IMR-90 (cell line): ENCODE results near the gene SLC27A4. TPM values are rescaled to one million over a fixed set of nuclear protein-coding genes. Genes with fewer than 3 reads are reported as not detected.

Experiments
- ATAC-seq: fragments of 200-7000 bp; cut with Tn5 transposase; 2 replicates; pipeline ENCODE4 v1.9.1; 2020; ENCODE audit warnings: low read depth, mild to moderate bottlenecking, moderate library complexity
- BruUV-seq: library from RNA; stranded (reverse); fragments of 400-500 nt; replicated peaks from 2 replicates; lab custom pipeline; 2021; lab: Mats Ljungman, UMichigan
- CTCF ChIA-PET: fragments of 300-600 bp; formaldehyde crosslinking; extraction: SDS; loops from one replicate; lab custom pipeline; 2021; ENCODE audit warnings: antibody characterized with exemption; lab: Yijun Ruan, JAX
- POLR2A ChIA-PET: fragments of 300-600 bp; sonication (Branson Sonifier 250); formaldehyde crosslinking; loops from one replicate; lab custom pipeline; 2022; ENCODE audit warnings: antibody characterized with exemption; ENCODE audit not compliant: unreplicated experiment; lab: Charles Lee
- DNase-seq: peaks from one replicate; pipeline ENCODE4 v3.0.0; 2013
- H2AFZ ChIP-seq: replicated peaks from 2 replicates; pipeline ENCODE3; 2013; ENCODE audit warnings: low read length, mild to moderate bottlenecking; ENCODE audit not compliant: poor library complexity
- H2AK5ac ChIP-seq: 2 replicates; pipeline ENCODE4 v1.6.1; 2013; ENCODE audit warnings: low read depth, low read length, inconsistent platforms
- H2AK9ac ChIP-seq: replicated peaks from 2 replicates; pipeline ENCODE3; 2013; ENCODE audit warnings: mild to moderate bottlenecking, low read depth, low read length, moderate library complexity; ENCODE audit not compliant: poor library complexity
- H2BK120ac ChIP-seq: 2 replicates; pipeline ENCODE4 v1.6.1; 2013; ENCODE audit warnings: low read depth, low read length, inconsistent platforms
- H2BK15ac ChIP-seq: 3 replicates; pipeline ENCODE4 v1.6.1; 2013; ENCODE audit warnings: low read depth, low read length, inconsistent platforms
- H2BK20ac ChIP-seq: 2 replicates; pipeline ENCODE4 v1.6.1; 2013; ENCODE audit warnings: low read depth, mild to moderate bottlenecking, inconsistent platforms, low read length, moderate library complexity
- H2BK5ac ChIP-seq: 2 replicates; pipeline ENCODE4 v1.6.1; 2013; ENCODE audit warnings: mild to moderate bottlenecking, low read depth, low read length, inconsistent platforms; ENCODE audit not compliant: poor library complexity, severe bottlenecking
- H3K14ac ChIP-seq: replicated peaks from 2 replicates; pipeline ENCODE4 v1.6.1; 2013; ENCODE audit warnings: low read depth, low read length, inconsistent platforms
- H3K18ac ChIP-seq: 2 replicates; pipeline ENCODE4 v1.6.1; 2013; ENCODE audit warnings: low read depth, low read length, control low read depth
- H3K23ac ChIP-seq: 2 replicates; pipeline ENCODE4 v1.6.1; 2013; ENCODE audit warnings: low read depth, low read length, inconsistent platforms
- H3K27ac ChIP-seq: 2 replicates; pipeline ENCODE4 v1.5.1; 2013; ENCODE audit warnings: mild to moderate bottlenecking, control low read depth, low read length; ENCODE audit not compliant: insufficient read depth
- H3K27me3 ChIP-seq: 2 replicates; pipeline ENCODE4 v1.6.1; 2013; ENCODE audit warnings: low read length; ENCODE audit not compliant: control insufficient read depth, insufficient read depth
- H3K36me3 ChIP-seq: 2 replicates; pipeline ENCODE4 v1.6.1; 2013; ENCODE audit warnings: low read length, mixed read lengths; ENCODE audit not compliant: control insufficient read depth, insufficient read depth
- H3K4ac ChIP-seq: 2 replicates; pipeline ENCODE4 v1.6.1; 2013; ENCODE audit warnings: low read depth, low read length, inconsistent platforms
- H3K4me1 ChIP-seq: 2 replicates; pipeline ENCODE4 v1.6.1; 2013; ENCODE audit warnings: low read length, mixed read lengths; ENCODE audit not compliant: control insufficient read depth, insufficient read depth
- H3K4me2 ChIP-seq: 2 replicates; pipeline ENCODE4 v1.6.1; 2013; ENCODE audit warnings: low read depth, mild to moderate bottlenecking, control low read depth, low read length, moderate library complexity
- H3K4me3 ChIP-seq: 2 replicates; pipeline ENCODE4 v1.5.1; 2013; ENCODE audit warnings: low read depth, mild to moderate bottlenecking, control low read depth, low read length, moderate library complexity; ENCODE audit not compliant: insufficient read depth
- H3K56ac ChIP-seq: 2 replicates; pipeline ENCODE4 v1.6.1; 2013; ENCODE audit warnings: low read length, inconsistent platforms; ENCODE audit not compliant: insufficient read depth; ENCODE audit errors: extremely low read depth
- H3K79me1 ChIP-seq, 2 experiments: 2 replicates each; pipeline ENCODE4 v1.6.1; 2013; ENCODE audit warnings: low read length in 2 of 2, inconsistent platforms in 1 of 2, low read depth in 1 of 2
- H3K9ac ChIP-seq: 2 replicates; pipeline ENCODE4 v1.6.1; 2013; ENCODE audit warnings: low read depth, low read length, control low read depth
- H3K9me1 ChIP-seq: 2 replicates; pipeline ENCODE4 v1.6.1; 2013; ENCODE audit warnings: low read length, inconsistent platforms; ENCODE audit not compliant: insufficient read depth
- H3K9me3 ChIP-seq: 2 replicates; pipeline ENCODE4 v1.6.1; 2013; ENCODE audit warnings: low read length; ENCODE audit not compliant: control insufficient read depth, insufficient read depth
- H4K20me1 ChIP-seq: 2 replicates; pipeline ENCODE4 v1.6.1; 2013; ENCODE audit warnings: low read length, inconsistent platforms; ENCODE audit not compliant: insufficient read depth
- H4K5ac ChIP-seq: 2 replicates; pipeline ENCODE4 v1.6.1; 2013; ENCODE audit warnings: mild to moderate bottlenecking, low read depth, low read length, control low read depth
- H4K8ac ChIP-seq, 2 experiments: 2 replicates each; pipeline ENCODE4 v1.6.1; 2013; ENCODE audit warnings: low read depth in 2 of 2, low read length in 2 of 2, control low read depth in 1 of 2, inconsistent platforms in 1 of 2
- H4K91ac ChIP-seq: 2 replicates; pipeline ENCODE4 v1.6.1; 2013; ENCODE audit warnings: low read depth, low read length, inconsistent platforms; ENCODE audit not compliant: insufficient read depth
- CEBPB ChIP-seq: IDR thresholded peaks from 2 replicates; pipeline ENCODE4 v1.6.1; 2012; ENCODE audit warnings: low read depth, low read length, improper control_type of control experiment
- CTCF ChIP-seq: conservative IDR thresholded peaks from 2 replicates; pipeline ENCODE4 v1.5.1; 2012; ENCODE audit warnings: mild to moderate bottlenecking, low read depth, low read length, improper control_type of control experiment
- MAFK ChIP-seq: IDR thresholded peaks from 2 replicates; pipeline ENCODE4 v1.6.1; 2012; ENCODE audit warnings: low read depth, low read length, improper control_type of control experiment
- MAZ ChIP-seq: IDR thresholded peaks from 2 replicates; pipeline ENCODE4 v1.6.1; 2012; ENCODE audit warnings: low read depth, mild to moderate bottlenecking, low read length, improper control_type of control experiment, moderate library complexity, borderline replicate concordance
- NFE2L2 ChIP-seq: fragments of 150-350 bp; IDR thresholded peaks from 2 replicates; pipeline ENCODE4 v1.6.1; 2016; ENCODE audit warnings: low read depth, mild to moderate bottlenecking, low read length
- WGBS, 2 experiments: methylation state at CpG; one replicate each; pipeline versions ENCODE4 v1.1.5 to v1.1.7; 2013; ENCODE audit warnings: missing lambda C conversion rate in 2 of 2; ENCODE audit not compliant: insufficient read length in 1 of 2; ENCODE audit errors: extremely low coverage in 2 of 2; 5-methylcytosine and 5-hydroxymethylcytosine counted together
- dilution Hi-C: fragments of 300-500 bp; cut with HindIII; formaldehyde crosslinking; loops from one replicate; pipeline ENCODE4 v1.14.3; 2018; ENCODE audit warnings: low sequenced_read_pairs; ENCODE audit not compliant: unreplicated experiment
- in situ Hi-C: fragments of 300-500 bp; cut with MboI; formaldehyde crosslinking; loops from 3 replicates; pipeline ENCODE4 v1.14.3; 2019; ENCODE audit warnings: low sequenced_read_pairs, inconsistent platforms, mixed read lengths
- intact Hi-C: fragments of 100-400 bp; cut with micrococcal nuclease; formaldehyde crosslinking; loops from 2 replicates; pipeline ENCODE4 v1.10.0; 2022
- polyA plus RNA-seq, 3 experiments: library from polyadenylated mRNA; depleted of rRNA; stranded (reverse); fragments of >200 nt; gene quantifications; 2 replicates each; pipeline ENCODE4 v1.2.3, GENCODE V29; 2012; ENCODE audit warnings: low replicate concordance in 1 of 3
- total RNA-seq: library from RNA; depleted of rRNA; stranded (reverse); fragments of >200 nt; gene quantifications from 2 replicates; pipeline ENCODE4 v1.2.3, GENCODE V29; 2012

SLC27A4 gene
- total and polyA plus RNA-seq, 2 of the 4 experiments (the other 2 are of a cell fraction), result 9.7 to 13.7 TPM

GRCh38 chr9:128390813-128391711, 50.7 kb downstream of the SLC27A4 start (continued):
- no peak for TF ChIP-seq MAFK

DNA sequence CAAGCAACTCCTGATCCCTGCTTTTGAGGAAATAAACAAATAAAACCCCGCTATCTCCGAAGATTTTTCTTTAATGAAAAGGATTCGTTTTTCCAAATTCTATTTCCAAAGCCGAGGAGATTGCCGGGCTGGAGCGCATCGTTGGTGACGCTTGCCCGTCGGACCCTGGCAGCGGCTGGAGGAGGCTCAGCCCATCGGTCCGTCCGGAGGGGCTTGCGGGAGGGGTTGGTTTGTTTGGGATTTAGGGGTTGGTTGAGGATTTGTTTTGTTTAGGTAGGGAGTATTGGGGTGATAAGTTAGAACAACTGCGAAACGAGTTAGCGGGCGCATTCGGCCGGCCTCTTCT, 51.6 kb downstream of the SLC27A4 start:
- Histone ChIP-seq H2BK15ac (no peak overlapping the region), H3K9ac (no peak overlapping the region), H3K14ac (no peak overlapping the region), H4K8ac (no peak overlapping the region), H3K18ac (no peak overlapping the region), H3K23ac (no peak overlapping the region), H4K91ac (no peak overlapping the region), H3K4me2 (no peak overlapping the region), H2AK9ac (no peak overlapping the region), H2BK20ac (no peak overlapping the region), H4K20me1 (no peaks in the 10 kb centered on the region; the same call in none of the 2 replicates), H3K4me3 (no peak overlapping the region), H3K9me1 (no peaks in the 10 kb centered on the region), H3K36me3 (peaks cover 30% of the 10 kb centered on the region), H2AFZ (no peak overlapping the region), H2AK5ac (no peak overlapping the region), H3K27ac (no peak overlapping the region), H3K4me1 (no peaks in the 10 kb centered on the region), H3K4ac (no peak overlapping the region), H3K56ac (no peak overlapping the region), H2BK5ac (no peak overlapping the region), H2BK120ac (no peak overlapping the region), H4K5ac (no peak overlapping the region), H3K27me3 (peaks cover 5% of the 10 kb centered on the region), H3K79me1 (no peaks in the 10 kb centered on the region), H3K9me3 (no peaks in the 10 kb centered on the region)
- 79% methylated on average over 9 of the region's 21 CpGs; no CpG with 5 or more reads in 1 of the 2 experiments for WGBS, 2 experiments
- in situ Hi-C loops (no loop called here), intact Hi-C loops (no loop called here), dilution Hi-C loops (no loop called here)
- ChIA-PET POLR2A (no interaction called here), CTCF (no interaction called here)
- no peak for TF ChIP-seq NFE2L2
- no peak for TF ChIP-seq MAZ
- TF ChIP-seq CEBPB, result no peak
- TF ChIP-seq CTCF, result no peak
- no peak for TF ChIP-seq MAFK
- ATAC-seq, result no peak
- no peak for DNase-seq
- no TSS peak for BruUV-seq
